IgD-negative memory B cell (primary cell): ENCODE data around the gene KRTAP12-3. TPM values are rescaled to one million over a fixed set of nuclear protein-coding genes. Genes with fewer than 3 reads are reported as not detected.
"Not testable (repeated sequence)": the region's sequence is repeated elsewhere in the genome, so short reads cannot be mapped to it uniquely, and the experiment has no call there.

Experiments
- H3K27ac Mint-ChIP-seq, 3 donors: one replicate each; pipeline ENCODE4 v1.8.0; 2020 to 2022; ENCODE audit warnings: mild to moderate bottlenecking in 3 of 3, mixed read lengths in 3 of 3, moderate library complexity in 1 of 3
- H3K27me3 Mint-ChIP-seq: one replicate; pipeline ENCODE4 v1.8.0; 2021; ENCODE audit warnings: mixed read lengths
- H3K36me3 Mint-ChIP-seq: one replicate; pipeline ENCODE4 v1.8.0; 2020; ENCODE audit warnings: mild to moderate bottlenecking, mixed read lengths
- H3K4me1 Mint-ChIP-seq, 3 donors: one replicate each; pipeline ENCODE4 v1.8.0; 2020 to 2022; ENCODE audit warnings: mixed read lengths in 3 of 3, mild to moderate bottlenecking in 1 of 3
- H3K4me3 Mint-ChIP-seq, 4 donors: one replicate each; pipeline ENCODE4 v1.8.0; 2020 to 2022; ENCODE audit warnings: mild to moderate bottlenecking in 4 of 4, mixed read lengths in 4 of 4, moderate library complexity in 3 of 4
- H3K9me3 Mint-ChIP-seq, 3 donors: one replicate each; pipeline ENCODE4 v1.8.0; 2020 to 2021; ENCODE audit warnings: mixed read lengths in 3 of 3, mild to moderate bottlenecking in 1 of 3
- polyA plus RNA-seq: library from polyadenylated mRNA; unstranded; fragments of 300-500 nt; fragmentation: Illumina TruSeq; gene quantifications from one replicate; pipeline ENCODE4 v1.2.3, GENCODE V29; 2021

KRTAP12-3 gene
- polyA plus RNA-seq, 1 donor from 2014 or later = not detected

GRCh38 chr21:44681861-44682579 lies 24.3 kb downstream of the KRTAP12-3 start, which contains the start of gene KRTAP12-1:
Gene KRTAP12-1 (minus strand): TSS chr21:44682163. CDS start chr21:44682123, 40 bp downstream.
- peaks cover 0 to 2% (median 0%) of the 10 kb centered on the region in 3 donors for H3K9me3 Mint-ChIP-seq
- peaks cover 0 to 2% (median 0%) of the 10 kb centered on the region in 3 donors for H3K4me1 Mint-ChIP-seq
- H3K27me3 Mint-ChIP-seq = peaks cover 17% of the 10 kb centered on the region
- H3K4me3 Mint-ChIP-seq = peak within 1 kb of the TSS in 1 of 4 donors; percentile 30
- no peak within 1 kb of the TSS for H3K27ac Mint-ChIP-seq
- H3K36me3 Mint-ChIP-seq = no peaks in the 10 kb centered on the region

GRCh38 chr21:44682580-44683151 lies 24.9 kb downstream of the KRTAP12-3 start:
- Mint-ChIP-seq H3K27me3 (peaks cover 23% of the 10 kb centered on the region), H3K9me3 (peaks cover 0 to 2% (median 0%) of the 10 kb centered on the region in 3 donors), H3K4me3 (peak overlapping the region in 1 of 4 donors; percentile 30), H3K36me3 (no peaks in the 10 kb centered on the region), H3K4me1 (peaks cover 0 to 2% (median 0%) of the 10 kb centered on the region in 3 donors), H3K27ac (no peak overlapping the region)

- H3K9me3 Mint-ChIP-seq = peaks cover 0 to 2% (median 0%) of the 10 kb centered on the region in 3 donors
- no peak overlapping the region for H3K27ac Mint-ChIP-seq
- H3K4me1 Mint-ChIP-seq = peaks cover 0 to 2% (median 0%) of the 10 kb centered on the region in 3 donors
- peaks cover 27% of the 10 kb centered on the region for H3K27me3 Mint-ChIP-seq
- no peak overlapping the region for H3K4me3 Mint-ChIP-seq
- H3K36me3 Mint-ChIP-seq = no peaks in the 10 kb centered on the region
Observed at GRCh38 chr21:44684077-44684476, 26.3 kb downstream of the KRTAP12-3 start.

GRCh38 chr21:44684483-44684882 lies 26.8 kb downstream of the KRTAP12-3 start:
- H3K4me3 Mint-ChIP-seq = no peak overlapping the region
- peaks cover 0 to 2% (median 0%) of the 10 kb centered on the region in 3 donors for H3K4me1 Mint-ChIP-seq
- peaks cover 27% of the 10 kb centered on the region for H3K27me3 Mint-ChIP-seq
- H3K27ac Mint-ChIP-seq = no peak overlapping the region
- H3K36me3 Mint-ChIP-seq = no peaks in the 10 kb centered on the region
- H3K9me3 Mint-ChIP-seq = peaks cover 0 to 2% (median 0%) of the 10 kb centered on the region in 3 donors

GRCh38 chr21:44685050-44685449 lies 27.3 kb downstream of the KRTAP12-3 start:
- not testable (repeated sequence) for H3K4me1 Mint-ChIP-seq, H3K27ac Mint-ChIP-seq, H3K4me3 Mint-ChIP-seq, H3K9me3 Mint-ChIP-seq, H3K36me3 Mint-ChIP-seq
- peaks cover 28% of the 10 kb centered on the region for H3K27me3 Mint-ChIP-seq

GRCh38 chr21:44686000-44686781 lies 28.5 kb downstream of the KRTAP12-3 start:
- H3K36me3 Mint-ChIP-seq = no peaks in the 10 kb centered on the region
- H3K27ac Mint-ChIP-seq = no peak overlapping the region
- H3K4me1 Mint-ChIP-seq = peaks cover 0 to 2% (median 0%) of the 10 kb centered on the region in 3 donors
- H3K9me3 Mint-ChIP-seq = no peaks in the 10 kb centered on the region
- H3K4me3 Mint-ChIP-seq = no peak overlapping the region
- H3K27me3 Mint-ChIP-seq = peaks cover 32% of the 10 kb centered on the region

- peaks cover 0 to 3% (median 0%) of the 10 kb centered on the region in 3 donors for H3K9me3 Mint-ChIP-seq
- H3K36me3 Mint-ChIP-seq = peaks cover 3% of the 10 kb centered on the region
- H3K4me1 Mint-ChIP-seq = peaks cover 0 to 2% (median 0%) of the 10 kb centered on the region in 3 donors
- H3K27me3 Mint-ChIP-seq = peaks cover 30% of the 10 kb centered on the region
- no peak overlapping the region for H3K27ac Mint-ChIP-seq
- H3K4me3 Mint-ChIP-seq = no peak overlapping the region
Observed at GRCh38 chr21:44686843-44687561, 29.3 kb downstream of the KRTAP12-3 start.

GRCh38 chr21:44687671-44688070 lies 29.9 kb downstream of the KRTAP12-3 start:
- Mint-ChIP-seq H3K4me1 (peaks cover 0 to 2% (median 0%) of the 10 kb centered on the region in 3 donors), H3K9me3 (peaks cover 0 to 8% (median 0%) of the 10 kb centered on the region in 3 donors), H3K27me3 (peaks cover 28% of the 10 kb centered on the region), H3K4me3 (no peak overlapping the region), H3K27ac (no peak overlapping the region), H3K36me3 (peaks cover 3% of the 10 kb centered on the region)

GRCh38 chr21:44689740-44690139 lies 32.0 kb downstream of the KRTAP12-3 start:
- H3K4me1 Mint-ChIP-seq, H3K27ac Mint-ChIP-seq, H3K36me3 Mint-ChIP-seq, H3K4me3 Mint-ChIP-seq: not testable (repeated sequence)
- Mint-ChIP-seq H3K27me3 (peaks cover 24% of the 10 kb centered on the region), H3K9me3 (peaks cover 2 to 23% (median 9%) of the 10 kb centered on the region in 3 donors)

- H3K4me1 Mint-ChIP-seq = peaks cover 0 to 1% (median 0%) of the 10 kb centered on the region in 3 donors
- peaks cover 24% of the 10 kb centered on the region for H3K27me3 Mint-ChIP-seq
- no peak overlapping the region for H3K27ac Mint-ChIP-seq
- H3K36me3 Mint-ChIP-seq = peaks cover 3% of the 10 kb centered on the region
- no peak overlapping the region for H3K4me3 Mint-ChIP-seq
- H3K9me3 Mint-ChIP-seq = peaks cover 2 to 23% (median 9%) of the 10 kb centered on the region in 3 donors
Observed at GRCh38 chr21:44691686-44692085, 34.0 kb downstream of the KRTAP12-3 start.

- H3K4me3 Mint-ChIP-seq = no peak overlapping the region
- peaks cover 2 to 23% (median 9%) of the 10 kb centered on the region in 3 donors for H3K9me3 Mint-ChIP-seq
- peaks cover 0 to 1% (median 0%) of the 10 kb centered on the region in 3 donors for H3K4me1 Mint-ChIP-seq
- H3K27me3 Mint-ChIP-seq = peaks cover 18% of the 10 kb centered on the region
- no peak overlapping the region for H3K27ac Mint-ChIP-seq
- H3K36me3 Mint-ChIP-seq = peaks cover 3% of the 10 kb centered on the region
Observed at GRCh38 chr21:44692798-44693512, 35.2 kb downstream of the KRTAP12-3 start.

GRCh38 chr21:44694776-44695175 lies 37.0 kb downstream of the KRTAP12-3 start:
- Mint-ChIP-seq H3K4me1 (peaks cover 0 to 1% (median 0%) of the 10 kb centered on the region in 3 donors), H3K27ac (no peak overlapping the region), H3K4me3 (no peak overlapping the region), H3K9me3 (peaks cover 2 to 23% (median 9%) of the 10 kb centered on the region in 3 donors), H3K36me3 (peaks cover 3% of the 10 kb centered on the region), H3K27me3 (peaks cover 26% of the 10 kb centered on the region)

- Mint-ChIP-seq H3K4me3 (peak overlapping the region in 1 of 4 donors; percentile 52), H3K27ac (no peak overlapping the region), H3K27me3 (peaks cover 28% of the 10 kb centered on the region), H3K4me1 (peaks cover 0 to 1% (median 0%) of the 10 kb centered on the region in 3 donors), H3K36me3 (peaks cover 3% of the 10 kb centered on the region), H3K9me3 (peaks cover 2 to 23% (median 9%) of the 10 kb centered on the region in 3 donors)
Observed at GRCh38 chr21:44695184-44695583, 37.5 kb downstream of the KRTAP12-3 start.

- H3K4me1 Mint-ChIP-seq = peaks cover 0 to 1% (median 0%) of the 10 kb centered on the region in 3 donors
- H3K36me3 Mint-ChIP-seq = peaks cover 3% of the 10 kb centered on the region
- H3K27ac Mint-ChIP-seq = no peak overlapping the region
- peaks cover 26% of the 10 kb centered on the region for H3K27me3 Mint-ChIP-seq
- H3K9me3 Mint-ChIP-seq = peaks cover 2 to 23% (median 9%) of the 10 kb centered on the region in 3 donors
- no peak overlapping the region for H3K4me3 Mint-ChIP-seq
Observed at GRCh38 chr21:44695641-44696040, 37.9 kb downstream of the KRTAP12-3 start.
